NB4 (cell line): ENCODE results near the gene ERCC6L.

Experiments used
- MYC ChIP-seq: IDR thresholded peaks from 2 replicates; pipeline ENCODE4 v1.6.1; 2011; ENCODE audit warnings: low read depth, low read length
- POLR2A ChIP-seq: IDR thresholded peaks from 2 replicates; pipeline ENCODE4 v1.6.1; 2011; ENCODE audit warnings: mild to moderate bottlenecking; ENCODE audit not compliant: insufficient read length; ENCODE audit errors: extremely low read depth
- TF ChIP-seq, protein P1 (sequence below): IDR thresholded peaks from one replicate; pipeline ENCODE4 v1.5.1; 2012; ENCODE audit warnings: low read depth, low read length
- TF ChIP-seq, protein P2 (sequence below): IDR thresholded peaks from 2 replicates; pipeline ENCODE4 v1.6.1; 2011; ENCODE audit warnings: low read depth, low read length

DNA sequence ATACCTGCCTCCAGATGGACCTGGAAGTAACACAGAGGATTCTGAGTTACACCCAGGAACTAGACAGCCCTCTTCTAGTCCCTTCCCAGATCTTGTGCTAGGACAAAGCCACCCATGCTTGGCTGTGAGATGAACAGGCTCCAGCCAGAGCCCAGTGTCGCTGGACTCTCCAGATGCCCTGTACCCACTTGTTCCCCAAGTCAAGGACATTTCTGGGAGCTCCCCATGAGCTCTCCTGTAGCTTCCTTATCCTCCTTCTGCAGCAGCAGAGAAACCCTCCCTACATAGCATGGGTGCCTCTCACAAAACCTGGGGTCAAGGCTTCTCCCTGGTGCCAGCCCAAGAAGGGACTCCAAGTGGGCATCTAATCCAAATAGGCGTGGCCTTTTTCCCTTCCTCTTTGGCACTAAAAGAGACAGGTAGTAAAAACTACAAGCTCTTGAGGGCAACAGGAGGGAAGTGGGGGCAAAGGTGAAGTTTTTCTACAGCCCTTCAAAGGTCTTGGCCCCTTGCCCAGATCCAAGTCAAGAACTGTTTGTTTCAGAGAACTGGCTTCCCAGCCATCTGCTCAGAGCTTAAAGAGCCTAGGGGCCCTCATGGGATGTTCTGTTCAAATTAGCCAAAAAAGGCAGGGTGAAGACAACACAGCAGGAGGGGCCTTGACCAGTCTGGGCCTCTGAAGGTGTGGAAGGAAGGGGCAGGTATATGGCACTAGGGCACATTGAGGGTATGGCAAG is 8.5 kb upstream of the ERCC6L start:
- TF ChIP-seq, protein P1, sequence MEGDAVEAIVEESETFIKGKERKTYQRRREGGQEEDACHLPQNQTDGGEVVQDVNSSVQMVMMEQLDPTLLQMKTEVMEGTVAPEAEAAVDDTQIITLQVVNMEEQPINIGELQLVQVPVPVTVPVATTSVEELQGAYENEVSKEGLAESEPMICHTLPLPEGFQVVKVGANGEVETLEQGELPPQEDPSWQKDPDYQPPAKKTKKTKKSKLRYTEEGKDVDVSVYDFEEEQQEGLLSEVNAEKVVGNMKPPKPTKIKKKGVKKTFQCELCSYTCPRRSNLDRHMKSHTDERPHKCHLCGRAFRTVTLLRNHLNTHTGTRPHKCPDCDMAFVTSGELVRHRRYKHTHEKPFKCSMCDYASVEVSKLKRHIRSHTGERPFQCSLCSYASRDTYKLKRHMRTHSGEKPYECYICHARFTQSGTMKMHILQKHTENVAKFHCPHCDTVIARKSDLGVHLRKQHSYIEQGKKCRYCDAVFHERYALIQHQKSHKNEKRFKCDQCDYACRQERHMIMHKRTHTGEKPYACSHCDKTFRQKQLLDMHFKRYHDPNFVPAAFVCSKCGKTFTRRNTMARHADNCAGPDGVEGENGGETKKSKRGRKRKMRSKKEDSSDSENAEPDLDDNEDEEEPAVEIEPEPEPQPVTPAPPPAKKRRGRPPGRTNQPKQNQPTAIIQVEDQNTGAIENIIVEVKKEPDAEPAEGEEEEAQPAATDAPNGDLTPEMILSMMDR = no peak
- TF ChIP-seq POLR2A (no peak), MYC (no peak)
- TF ChIP-seq, protein P2, sequence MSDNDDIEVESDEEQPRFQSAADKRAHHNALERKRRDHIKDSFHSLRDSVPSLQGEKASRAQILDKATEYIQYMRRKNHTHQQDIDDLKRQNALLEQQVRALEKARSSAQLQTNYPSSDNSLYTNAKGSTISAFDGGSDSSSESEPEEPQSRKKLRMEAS = no peak
